SU-DHL-6 (cell line): ENCODE data around the gene SAE1.

ENCODE experiments used
- H2AFZ ChIP-seq: fragments of 200-600 bp; sonication (generic); 2 replicates; pipeline ENCODE4 v1.6.1; 2014; ENCODE audit warnings: low read depth, mild to moderate bottlenecking, moderate library complexity, mixed read lengths, antibody characterized with exemption, low read length; ENCODE audit not compliant: severe bottlenecking
- H3F3A ChIP-seq: fragments of 200-600 bp; shearing (Covaris generic); 2 replicates; pipeline ENCODE4 v1.6.0; 2016; ENCODE audit warnings: antibody characterized with exemption, mild to moderate bottlenecking; ENCODE audit not compliant: insufficient read depth
- H3K27ac ChIP-seq: fragments of 200-600 bp; sonication (generic); 2 replicates; pipeline ENCODE4 v1.5.1; 2016; ENCODE audit warnings: low read depth, mild to moderate bottlenecking, low read length, moderate library complexity, mixed read lengths
- H3K27me3 ChIP-seq: fragments of 200-600 bp; sonication (generic), shearing (Covaris generic); 2 replicates; pipeline ENCODE4 v1.6.0; 2014; ENCODE audit warnings: mild to moderate bottlenecking, low read length
- H3K36me3 ChIP-seq: fragments of 200-600 bp; sonication (generic); 2 replicates; pipeline ENCODE4 v1.6.1; 2014; ENCODE audit warnings: mild to moderate bottlenecking, low read length, mixed read lengths
- H3K4me2 ChIP-seq: fragments of 300-600, 200-600 bp; shearing (Covaris generic), sonication (generic); 2 replicates; pipeline ENCODE4 v1.6.0; 2014; ENCODE audit warnings: low read length, low read depth, mild to moderate bottlenecking; ENCODE audit not compliant: poor library complexity, severe bottlenecking
- H3K4me3 ChIP-seq: fragments of 200-600 bp; sonication (generic); 2 replicates; pipeline ENCODE4 v1.5.1; 2014; ENCODE audit warnings: antibody characterized with exemption, low read length, mild to moderate bottlenecking, mixed read lengths; ENCODE audit not compliant: insufficient read depth, poor library complexity, severe bottlenecking
- H3K79me2 ChIP-seq: fragments of 200-600 bp; sonication (generic); 2 replicates; pipeline ENCODE4 v1.6.1; 2014; ENCODE audit warnings: mild to moderate bottlenecking, low read length, moderate library complexity; ENCODE audit not compliant: insufficient read depth
- H3K9ac ChIP-seq: fragments of 200-600 bp; sonication (generic); 2 replicates; pipeline ENCODE4 v1.7.0; 2014; ENCODE audit warnings: mild to moderate bottlenecking, low read length
- H3K9me2 ChIP-seq: fragments of 200-600 bp; sonication (generic); replicated peaks from 2 replicates; pipeline ENCODE4 v1.6.1; 2014; ENCODE audit warnings: low read length; ENCODE audit not compliant: insufficient read depth
- H3K9me3 ChIP-seq: fragments of 200-600 bp; sonication (generic); 2 replicates; pipeline ENCODE4 v1.6.1; 2014; ENCODE audit warnings: low read length, mixed read lengths; ENCODE audit not compliant: insufficient read depth
- H4K20me1 ChIP-seq: fragments of 200-600 bp; sonication (generic); 2 replicates; pipeline ENCODE4 v1.6.1; 2014; ENCODE audit warnings: low read depth, mild to moderate bottlenecking, antibody characterized with exemption, low read length, moderate library complexity, mixed read lengths
- CTCF ChIP-seq: fragments of 200-600 bp; sonication (generic); IDR thresholded peaks from one replicate; pipeline ENCODE4 v1.5.1; 2017; ENCODE audit warnings: antibody characterized with exemption, mild to moderate bottlenecking, low read length, moderate library complexity; ENCODE audit not compliant: insufficient read depth, poor library complexity, severe bottlenecking
- EZH2phosphoT487 ChIP-seq: fragments of 200-600 bp; sonication (generic), shearing (Covaris generic); conservative IDR thresholded peaks from 2 replicates; pipeline ENCODE4 v1.6.1; 2018; ENCODE audit warnings: mild to moderate bottlenecking, antibody characterized with exemption, low read length, moderate library complexity, mixed read lengths

The SAE1 gene

GRCh38 chr19:47106821-47107201 lies 23.8 kb upstream of the SAE1 start:
- Histone ChIP-seq H3K4me3 (no peak overlapping the region), H3K79me2 (peaks cover 93% of the 10 kb centered on the region), H4K20me1 (0 out of 2 replicates have a peak, but pooled peaks cover 5% of the 10 kb centered on the region), H3K4me2 (peak overlapping the region; percentile 85), H3K9ac (no peak overlapping the region), H3K36me3 (peaks cover 11% of the 10 kb centered on the region; the same call in 1 of the 2 replicates), H3K27me3 (no peaks in the 10 kb centered on the region), H3K27ac (peak overlapping the region; percentile 97; the same call in 1 of the 2 replicates), H3K9me3 (no peaks in the 10 kb centered on the region), H3K9me2 (no peaks in the 10 kb centered on the region), H2AFZ (no peak overlapping the region), H3F3A (peaks cover 54% of the 10 kb centered on the region)
- TF ChIP-seq EZH2phosphoT487: no peak
- TF ChIP-seq CTCF: no peak

GRCh38 chr19:47107202-47107952 lies 23.3 kb upstream of the SAE1 start:
- Histone ChIP-seq H3K9me2 (no peaks in the 10 kb centered on the region), H3K27ac (peak overlapping the region; percentile 97; the same call in 1 of the 2 replicates), H3K9ac (no peak overlapping the region), H3K79me2 (peaks cover 90% of the 10 kb centered on the region), H3K4me2 (peak overlapping the region; percentile 85), H2AFZ (no peak overlapping the region), H3K36me3 (peaks cover 11% of the 10 kb centered on the region; the same call in 1 of the 2 replicates), H3F3A (peaks cover 54% of the 10 kb centered on the region), H3K27me3 (no peaks in the 10 kb centered on the region), H3K9me3 (no peaks in the 10 kb centered on the region), H3K4me3 (no peak overlapping the region), H4K20me1 (0 out of 2 replicates have a peak, but pooled peaks cover 5% of the 10 kb centered on the region)
- no peak for TF ChIP-seq EZH2phosphoT487
- no peak for TF ChIP-seq CTCF

GRCh38 chr19:47107953-47108746 lies 22.5 kb upstream of the SAE1 start:
- TF ChIP-seq CTCF (no peak), EZH2phosphoT487 (no peak)
- Histone ChIP-seq H3K9ac (peak overlapping the region; percentile 5; the same call in 1 of the 2 replicates), H3F3A (peaks cover 54% of the 10 kb centered on the region), H4K20me1 (no peaks in the 10 kb centered on the region), H3K79me2 (peaks cover 82% of the 10 kb centered on the region), H2AFZ (no peak overlapping the region), H3K4me3 (no peak overlapping the region), H3K36me3 (peaks cover 11% of the 10 kb centered on the region; the same call in 1 of the 2 replicates), H3K27me3 (no peaks in the 10 kb centered on the region), H3K9me3 (no peaks in the 10 kb centered on the region), H3K27ac (peak overlapping the region; percentile 97), H3K9me2 (no peaks in the 10 kb centered on the region), H3K4me2 (peak overlapping the region; percentile 85)
